Renal pelvis (tissue), 4 donors: Measurements from ENCODE around the gene PDZD7. TPM values are rescaled to one million over a fixed set of nuclear protein-coding genes. Genes with fewer than 3 reads are reported as not detected.

ENCODE experiments used
- DNase-seq: peaks from one replicate; pipeline ENCODE4 v3.0.0-alpha.2; 2013
- polyA plus RNA-seq, 3 donors: library from polyadenylated mRNA; unstranded; fragments of 120-200 nt; gene quantifications; one replicate each; pipeline ENCODE4 v1.2.1, GENCODE V29; 2013; ENCODE audit not compliant: insufficient read length in 3 of 3

The PDZD7 gene
- polyA plus RNA-seq, 3 donors: 2.8 to 5.6 (median 3.2) TPM

DNA sequence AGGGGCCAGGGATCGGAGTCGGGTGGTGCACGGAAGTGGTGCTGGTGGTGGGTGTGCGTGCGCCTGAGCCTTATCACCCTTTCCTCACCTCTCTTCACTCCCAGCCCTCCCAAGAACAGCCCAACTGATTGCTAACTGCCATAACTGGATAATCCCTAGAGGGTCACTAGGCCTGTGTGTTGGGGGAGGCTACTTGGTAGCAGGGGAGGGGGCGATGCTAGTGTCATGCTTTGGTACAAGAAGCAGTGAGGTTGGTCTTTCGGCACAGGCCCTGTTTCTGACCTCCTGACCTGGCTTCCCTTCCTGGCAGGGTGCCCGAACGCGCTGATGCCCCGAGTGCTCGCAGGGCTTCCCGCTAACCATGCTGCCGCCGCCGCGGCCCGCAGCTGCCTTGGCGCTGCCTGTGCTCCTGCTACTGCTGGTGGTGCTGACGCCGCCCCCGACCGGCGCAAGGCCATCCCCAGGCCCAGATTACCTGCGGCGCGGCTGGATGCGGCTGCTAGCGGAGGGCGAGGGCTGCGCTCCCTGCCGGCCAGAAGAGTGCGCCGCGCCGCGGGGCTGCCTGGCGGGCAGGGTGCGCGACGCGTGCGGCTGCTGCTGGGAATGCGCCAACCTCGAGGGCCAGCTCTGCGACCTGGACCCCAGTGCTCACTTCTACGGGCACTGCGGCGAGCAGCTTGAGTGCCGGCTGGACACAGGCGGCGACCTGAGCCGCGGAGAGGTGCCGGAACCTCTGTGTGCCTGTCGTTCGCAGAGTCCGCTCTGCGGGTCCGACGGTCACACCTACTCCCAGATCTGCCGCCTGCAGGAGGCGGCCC, 31.5 kb upstream of the PDZD7 start:
- DNase-seq: peak; percentile 74

GRCh38 chr10:101061624-101062231, 30.8 kb upstream of the PDZD7 start, which contains the start of gene KAZALD1:
TSS of gene KAZALD1 (plus strand) at chr10:101061989. CDS start at chr10:101062593, 604 bp downstream.
- DNase-seq: peak; percentile 92

GRCh38 chr10:101060951-101061623, 30.2 kb upstream of the PDZD7 start:
- DNase-seq: peak; percentile 93

- peak; percentile 94 for DNase-seq
Observed at GRCh38 chr10:101060036-101060950, 29.4 kb upstream of the PDZD7 start.

GRCh38 chr10:101056365-101057151, 25.6 kb upstream of the PDZD7 start:
- no peak for DNase-seq

DNA sequence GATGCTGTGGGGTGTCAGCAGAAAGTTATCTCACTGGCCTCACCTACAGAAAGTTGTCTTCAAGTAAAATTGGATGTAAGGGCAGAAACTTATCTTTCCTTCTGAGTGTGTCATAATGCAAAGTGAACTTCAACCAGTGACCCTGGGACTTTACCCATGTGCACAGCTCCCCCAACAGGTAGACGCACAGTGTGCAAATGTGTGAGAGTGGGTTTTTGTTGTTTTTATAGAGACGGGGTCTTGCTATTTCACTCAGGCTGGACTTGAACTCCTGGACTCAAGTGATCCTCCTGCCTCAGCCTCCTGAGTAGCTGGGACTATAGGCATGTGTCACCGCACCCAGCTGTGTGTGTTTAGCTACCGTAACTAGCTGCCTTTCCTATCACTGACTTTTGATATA, 24.5 kb upstream of the PDZD7 start:
- no peak for DNase-seq

GRCh38 chr10:101054876-101055275, 23.9 kb upstream of the PDZD7 start:
- DNase-seq: no peak

GRCh38 chr10:101054351-101054750, 23.4 kb upstream of the PDZD7 start:
- DNase-seq: no peak

DNA sequence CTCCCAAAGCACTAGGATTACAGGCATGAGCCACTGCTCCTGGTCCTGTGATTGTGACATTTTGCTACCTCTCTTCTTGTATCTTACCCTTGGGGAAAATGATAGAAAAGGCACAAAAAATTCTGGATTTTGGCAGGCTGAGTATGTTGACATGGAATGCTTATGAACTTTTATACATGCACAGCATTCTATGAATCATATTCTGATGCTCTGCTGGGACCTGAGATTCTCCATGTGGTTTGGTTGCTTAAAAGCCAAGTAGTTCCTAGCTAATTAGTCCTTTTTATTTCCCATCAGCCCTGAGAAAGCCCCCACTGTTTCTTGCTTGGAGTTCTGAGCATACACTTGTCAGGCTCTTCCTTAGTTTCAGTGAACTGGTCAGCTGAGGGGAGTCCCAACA, 22.6 kb upstream of the PDZD7 start:
- no peak for DNase-seq

DNA sequence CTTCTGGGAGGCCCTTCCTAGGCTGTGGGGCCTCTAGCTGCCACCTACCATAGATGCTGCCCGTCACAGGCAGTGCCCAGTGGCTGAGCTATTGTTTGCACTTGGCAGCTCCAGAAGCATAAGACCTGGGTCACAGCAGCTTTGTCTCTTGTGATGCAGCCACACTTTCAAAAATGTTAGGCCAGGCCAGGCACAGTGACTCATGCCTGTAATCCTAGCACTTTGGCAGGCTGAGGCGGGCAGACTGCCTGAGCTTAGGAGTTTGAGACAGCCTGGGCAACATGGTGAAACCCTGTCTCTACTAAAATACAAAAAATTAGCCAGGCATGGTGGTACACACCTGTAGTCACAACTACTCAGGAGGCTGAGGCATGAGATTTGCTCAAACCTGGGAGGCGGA, 21.4 kb upstream of the PDZD7 start:
- DNase-seq: no peak

DNA sequence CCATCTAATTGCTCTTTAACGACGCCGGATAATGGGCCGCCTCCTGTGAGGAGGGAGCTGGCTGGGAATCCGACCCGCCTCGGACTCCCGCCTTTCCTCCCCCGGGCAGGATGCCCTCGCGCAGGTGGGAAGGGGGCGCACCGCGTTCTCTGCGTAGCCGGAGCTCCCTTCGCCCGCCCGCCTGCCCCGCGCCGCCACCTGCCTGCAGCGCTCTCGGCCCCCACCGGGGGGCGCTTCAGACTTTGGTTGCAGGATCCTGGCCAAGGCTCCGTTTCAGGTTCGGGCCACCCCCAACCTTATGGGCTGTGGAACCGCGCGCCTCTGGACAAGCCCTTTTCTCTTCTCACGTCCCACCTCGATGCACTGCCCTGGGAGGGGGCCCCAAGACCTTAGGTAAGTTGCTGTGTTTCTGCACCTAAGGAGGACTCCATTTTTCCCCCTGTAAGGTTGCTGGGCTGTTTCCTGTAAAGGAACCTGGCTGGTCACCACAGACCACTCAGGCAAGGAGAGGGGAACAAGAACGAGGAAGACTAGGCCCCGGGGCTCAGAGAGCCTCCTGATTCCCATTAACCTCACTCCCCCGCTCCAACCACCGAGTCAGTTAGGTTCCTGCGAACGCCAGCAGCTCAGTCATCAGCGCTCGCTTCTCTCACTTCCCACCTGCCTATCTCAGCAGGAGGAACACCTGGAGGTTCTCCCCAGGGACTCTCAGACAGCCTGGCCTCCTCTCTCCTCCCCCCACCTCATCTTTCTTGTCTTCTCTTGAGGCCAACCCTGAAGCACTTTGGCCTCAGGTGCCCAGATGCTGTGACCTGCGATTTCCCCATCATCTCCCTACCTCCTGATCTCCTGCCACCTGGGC, 19.5 kb upstream of the PDZD7 start:
- no peak for DNase-seq

GRCh38 chr10:101047961-101048892, 17.3 kb upstream of the PDZD7 start:
- DNase-seq: no peak

DNA sequence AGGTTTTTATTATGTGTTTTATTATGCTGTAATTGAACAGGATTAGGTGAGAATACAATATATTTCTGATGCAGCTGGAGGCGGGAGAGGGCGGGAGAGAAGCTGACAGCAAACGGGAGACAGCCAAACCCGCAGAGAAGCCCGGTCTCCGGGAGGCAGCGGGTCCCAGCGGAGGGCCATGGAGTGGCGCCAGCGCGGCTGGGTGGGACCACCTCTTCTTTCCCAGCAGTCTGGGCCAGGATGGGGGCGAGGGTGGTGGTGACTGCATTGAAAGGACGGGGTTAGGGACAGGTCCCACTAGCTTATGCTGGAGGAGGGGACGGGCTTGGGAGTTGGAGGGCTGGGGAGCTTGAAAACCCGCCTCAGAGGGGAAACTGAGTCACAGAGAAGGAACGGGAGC, 16.3 kb upstream of the PDZD7 start:
- no peak for DNase-seq

DNA sequence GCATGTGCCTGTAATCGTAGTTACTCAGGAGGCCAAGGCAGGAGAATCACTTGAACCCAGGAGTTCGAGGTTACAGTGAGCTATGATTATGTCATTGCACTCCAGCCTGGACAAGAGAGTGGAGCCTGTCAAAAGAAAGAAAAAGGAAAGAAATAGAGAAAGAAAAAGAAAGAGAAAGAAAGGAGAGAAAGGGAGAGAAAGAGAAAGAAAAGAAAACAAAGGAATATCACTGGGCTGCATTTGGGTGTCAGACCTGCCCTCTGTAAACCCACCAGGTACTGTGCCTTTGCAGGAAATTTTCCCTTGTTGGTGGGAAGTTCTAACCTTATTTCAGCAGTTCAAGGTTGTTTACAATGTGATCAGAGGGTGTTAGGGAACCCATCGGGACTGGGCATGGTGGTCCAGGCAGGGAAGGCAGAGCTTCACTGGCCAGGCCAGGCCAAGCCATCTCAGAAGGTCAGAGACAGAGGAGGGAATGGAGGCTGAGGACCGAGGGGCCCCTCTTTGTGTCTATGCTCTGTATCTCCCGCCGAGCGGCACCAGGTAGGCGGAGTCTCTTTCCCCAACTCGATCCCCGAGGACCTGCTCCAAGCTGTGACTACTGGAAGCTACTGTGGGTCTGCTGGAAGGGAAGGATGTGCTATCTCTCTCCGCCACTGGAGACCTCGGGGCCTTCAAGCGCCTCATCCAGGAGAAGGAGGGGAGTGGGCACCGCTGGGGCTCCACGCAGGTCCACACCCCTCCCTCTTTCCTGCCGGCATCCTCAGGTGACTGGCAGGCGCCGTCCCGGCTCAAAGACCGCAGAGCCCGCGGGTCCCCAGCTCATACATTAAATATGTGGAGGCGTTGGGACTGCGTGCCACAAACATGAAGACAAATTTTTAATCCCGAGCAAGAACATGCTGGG, 15.7 kb upstream of the PDZD7 start:
- no peak for DNase-seq

DNA sequence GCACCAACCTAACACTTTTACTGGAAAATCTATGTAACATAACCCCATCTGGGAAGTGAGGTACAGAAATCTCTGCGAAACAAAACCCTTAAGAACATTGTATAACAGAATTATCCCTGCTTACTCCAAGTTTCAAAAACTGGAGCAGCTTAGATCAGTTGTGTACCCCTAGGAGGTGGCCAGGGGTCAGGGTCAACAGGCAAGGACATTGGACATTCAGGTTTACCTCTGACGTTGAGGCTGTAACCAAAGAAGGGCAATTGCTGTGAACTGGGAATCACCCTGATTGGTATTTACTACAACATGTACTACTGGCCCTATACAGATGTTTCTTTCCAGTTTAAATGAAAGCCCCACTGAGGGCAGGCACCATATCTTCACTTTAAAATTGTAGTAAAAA, 13.2 kb upstream of the PDZD7 start:
- DNase-seq: no peak

DNA sequence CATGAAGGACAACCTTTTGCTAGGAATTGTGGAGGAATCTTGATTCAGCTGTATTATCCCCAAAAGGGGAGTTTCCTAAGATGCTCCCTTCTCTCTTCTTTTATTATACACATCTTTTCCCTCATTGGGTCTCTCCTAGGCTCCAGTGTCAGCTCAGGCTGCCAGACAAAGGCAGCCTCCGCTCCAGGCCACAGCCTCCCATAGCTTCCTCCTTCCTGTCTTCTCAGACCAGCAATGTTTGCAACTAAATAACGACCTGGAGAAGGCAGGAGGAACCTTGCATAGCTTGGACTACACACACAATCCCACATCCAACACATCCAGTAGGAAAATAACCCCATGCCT, 12.4 kb upstream of the PDZD7 start:
- no peak for DNase-seq

GRCh38 chr10:101042667-101043362, 11.9 kb upstream of the PDZD7 start:
- DNase-seq: peak; percentile 94
